T47D (cell line): ENCODE data around the gene FAM118B.
A peak's percentile ranks its signal among the peaks of the same experiment; 100 is the strongest.

ENCODE experiments used
- DNase-seq, 2 experiments: peaks; one replicate each; pipeline versions ENCODE4 v3.0.0 to v3.0.0-alpha.2; 2011 to 2012; ENCODE audit warnings: low read depth in 1 of 2, low spot score in 1 of 2
- JUND ChIP-seq: IDR thresholded peaks from 2 replicates; pipeline ENCODE4 v1.6.1; 2012; ENCODE audit warnings: low read depth
- in situ Hi-C: cut with HindIII; loops from 2 replicates; pipeline ENCODE4 v1.10.0; 2016; ENCODE audit warnings: low sequenced_read_pairs, low pct_unique_long_range_greater_than_20kb

FAM118B gene

DNA sequence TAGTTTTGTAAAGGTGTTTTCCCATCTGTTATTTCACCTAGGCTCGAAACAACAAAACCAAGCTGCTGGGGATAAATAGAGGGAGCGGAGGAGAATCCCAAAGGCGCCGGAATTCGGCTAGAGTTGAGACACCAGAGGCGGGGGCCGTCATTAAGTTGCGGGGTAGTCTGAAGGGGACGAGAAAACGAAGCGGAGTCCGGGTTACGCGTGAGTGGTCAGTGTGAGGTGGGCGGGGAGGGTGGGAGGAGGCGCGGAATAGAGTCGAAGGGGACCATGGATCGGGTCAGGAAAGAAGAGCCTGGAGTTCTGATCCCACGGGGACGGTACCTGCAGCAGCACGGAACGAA is 56.8 kb downstream of the FAM118B start:
- in situ Hi-C loops = no loop called here
- DNase-seq = peak in 1 of 2 experiments; percentile 45
- TF ChIP-seq JUND = no peak

DNA sequence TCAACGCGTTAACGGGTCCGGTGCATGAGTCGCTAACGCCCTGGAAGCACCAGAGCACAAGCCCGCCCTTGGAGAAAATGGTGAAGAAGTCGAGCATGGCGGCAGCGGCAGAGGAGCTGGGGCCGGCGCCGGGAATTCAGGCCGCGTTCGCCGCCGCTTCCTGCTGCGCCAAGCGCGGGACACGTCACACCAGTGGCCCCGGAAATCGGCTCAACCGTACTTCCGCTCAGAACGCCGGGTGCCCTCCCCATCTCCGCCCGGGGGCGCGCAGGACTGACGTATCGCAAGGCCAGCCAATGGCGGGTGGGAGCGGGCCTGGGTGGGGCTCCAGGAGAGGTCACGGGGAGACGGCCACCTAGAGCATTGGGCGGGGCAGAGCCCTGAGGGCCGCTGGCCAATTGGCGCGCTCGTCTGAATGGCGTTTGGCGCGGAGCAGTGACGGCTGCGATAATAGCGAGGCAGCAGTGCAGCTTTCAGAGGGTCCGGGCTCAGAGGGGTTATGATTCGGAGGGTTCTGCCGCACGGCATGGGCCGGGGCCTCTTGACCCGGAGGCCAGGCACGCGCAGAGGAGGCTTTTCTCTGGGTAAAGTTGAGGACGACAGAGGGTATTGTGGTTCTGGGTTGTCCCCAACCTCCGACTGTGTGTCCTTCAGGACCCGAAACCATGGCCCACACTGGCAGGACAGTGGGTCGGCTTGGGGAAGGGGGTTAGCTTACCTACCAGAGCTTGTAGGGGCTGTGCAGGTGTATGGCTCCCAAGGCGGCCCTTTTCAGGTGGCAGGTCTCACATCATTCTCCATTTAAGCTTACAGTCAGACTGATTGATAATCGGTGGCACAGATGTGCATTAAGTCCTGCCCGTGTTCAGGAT is 57.4 kb downstream of the FAM118B start, which contains the start of the genes FOXRED1 and SRPRA:
Gene FOXRED1 (plus strand): TSS at position 447 of the 872 bp plus-strand sequence. CDS start 53 bp downstream, at position 500.
Gene SRPRA (minus strand): TSS at position 188 of the 872 bp plus-strand sequence. CDS start 91 bp downstream, at position 97.
- no peak for TF ChIP-seq JUND
- peak; percentile 100 for DNase-seq
- in situ Hi-C loops = no loop called here

DNA sequence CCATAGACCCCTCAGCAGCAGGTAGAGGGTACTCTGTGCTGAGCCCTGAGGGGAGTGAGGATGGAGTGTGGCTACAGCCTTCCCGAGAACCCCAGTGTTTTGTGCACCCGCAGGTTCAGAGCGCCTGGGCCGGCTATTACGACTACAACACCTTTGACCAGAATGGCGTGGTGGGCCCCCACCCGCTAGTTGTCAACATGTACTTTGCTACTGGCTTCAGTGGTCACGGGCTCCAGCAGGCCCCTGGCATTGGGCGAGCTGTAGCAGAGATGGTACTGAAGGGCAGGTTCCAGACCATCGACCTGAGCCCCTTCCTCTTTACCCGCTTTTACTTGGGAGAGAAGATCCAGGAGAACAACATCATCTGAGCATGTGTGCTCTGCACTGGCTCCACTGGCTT is 65.7 kb downstream of the FAM118B start:
- in situ Hi-C loops = no loop called here
- DNase-seq = no peak
- TF ChIP-seq JUND = no peak

DNA sequence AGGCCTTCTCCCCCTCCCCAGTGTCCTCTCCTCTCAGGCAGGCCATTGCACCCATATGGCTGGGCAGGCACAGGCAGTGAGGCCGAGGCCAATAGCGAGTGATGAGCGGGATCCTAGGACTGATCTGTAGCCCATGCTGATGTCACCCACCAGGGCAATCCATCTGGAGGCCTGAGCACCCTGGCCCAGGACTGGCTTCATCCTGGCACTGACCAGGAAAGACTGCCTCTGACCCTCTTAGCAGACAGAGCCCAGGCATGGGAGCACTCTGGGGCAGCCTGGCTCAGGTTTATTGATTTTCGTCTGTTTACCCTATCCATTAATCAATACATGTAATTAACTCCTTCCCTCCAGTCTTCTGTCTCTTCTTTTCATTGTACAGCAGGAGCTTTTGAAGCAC is 66.2 kb downstream of the FAM118B start:
- DNase-seq = no peak
- in situ Hi-C loops = no loop called here
- TF ChIP-seq JUND = no peak

DNA sequence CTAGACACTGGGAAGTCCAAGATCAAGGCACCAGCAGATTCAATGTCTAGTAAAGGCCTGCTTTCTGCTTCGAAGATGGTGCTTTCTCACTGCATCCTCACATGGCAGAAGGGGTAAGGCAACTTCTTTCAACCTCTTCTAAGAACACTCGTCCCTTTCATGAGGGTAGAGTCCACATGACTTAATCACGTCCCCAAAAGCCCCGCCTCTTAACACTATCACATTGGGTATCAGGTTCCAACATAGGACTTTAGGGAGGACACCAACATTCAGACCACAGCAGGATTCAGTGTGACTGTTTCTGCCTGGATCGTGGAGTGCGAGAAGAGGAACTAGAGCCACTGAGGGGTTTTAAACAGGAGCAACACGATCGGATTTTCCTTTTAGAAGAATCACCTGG is 67.6 kb downstream of the FAM118B start:
- no peak for DNase-seq
- TF ChIP-seq JUND = no peak
- in situ Hi-C loops = no loop called here

DNA sequence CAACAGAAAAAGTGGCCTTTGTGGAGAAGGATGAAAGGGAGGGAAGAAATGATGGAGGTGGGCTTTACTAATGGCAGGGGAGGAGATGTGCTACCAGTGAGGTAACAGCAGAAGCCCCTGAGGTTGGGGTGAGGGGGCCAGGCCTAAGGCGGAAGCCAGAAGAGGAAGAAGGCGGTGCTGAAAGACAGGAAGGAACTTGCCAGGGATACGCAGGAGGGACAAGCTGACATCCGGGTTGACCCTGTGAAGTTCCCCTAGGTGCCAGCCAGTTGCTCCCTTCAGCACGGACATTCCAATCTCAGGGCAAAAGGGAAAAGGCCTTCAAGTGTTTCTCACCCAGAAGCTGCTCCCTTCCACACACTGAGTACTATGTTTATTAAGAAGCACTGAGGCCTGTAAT is 69.0 kb downstream of the FAM118B start:
- DNase-seq = no peak
- in situ Hi-C loops = no loop called here
- TF ChIP-seq JUND = no peak

DNA sequence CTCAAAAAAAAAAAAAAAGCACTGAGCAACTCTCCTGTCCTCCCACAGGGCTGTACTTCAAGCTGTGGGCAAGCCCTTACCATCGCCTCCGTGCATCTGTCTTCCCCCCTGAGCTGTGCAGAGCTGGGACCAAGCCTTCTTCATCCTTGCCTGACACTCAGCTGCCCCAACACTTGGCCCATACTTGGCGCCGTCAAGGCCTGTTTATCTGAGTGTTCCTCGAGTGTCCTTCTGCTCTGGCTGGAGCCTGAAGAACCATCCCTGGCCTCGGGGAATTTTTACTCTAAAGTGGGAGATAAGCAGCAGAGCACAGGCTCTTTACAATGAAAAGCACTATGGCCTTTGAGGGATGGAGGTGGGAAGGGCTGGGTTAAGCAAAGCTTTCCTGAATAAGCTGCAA is 69.7 kb downstream of the FAM118B start:
- no peak for DNase-seq
- in situ Hi-C loops = no loop called here
- no peak for TF ChIP-seq JUND

DNA sequence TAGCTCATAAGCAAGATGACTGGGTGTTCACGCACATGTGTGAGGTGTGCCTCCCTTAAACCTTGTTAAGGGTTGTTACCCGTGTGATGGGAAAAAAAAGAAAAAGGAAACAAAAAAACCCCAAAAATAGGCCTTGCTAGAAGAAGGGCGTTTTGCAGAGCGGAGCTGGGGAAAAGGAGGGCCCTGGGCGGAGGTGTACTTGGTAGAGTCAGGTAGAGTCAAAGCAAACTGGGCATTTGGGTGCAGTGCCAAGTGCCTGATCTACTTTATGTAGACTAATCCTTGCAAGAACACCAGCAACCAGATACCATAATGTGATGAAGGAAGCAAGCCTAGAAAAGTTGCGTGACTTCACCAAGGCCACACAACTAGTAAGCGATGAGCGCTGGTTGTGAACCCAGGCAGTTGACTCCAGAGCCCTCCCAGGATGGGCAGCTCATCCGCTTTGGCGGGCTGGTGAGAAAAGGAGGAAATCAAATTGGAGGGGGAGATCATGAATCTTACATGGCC is 70.1 kb downstream of the FAM118B start:
- no peak for DNase-seq
- TF ChIP-seq JUND = no peak
- in situ Hi-C loops = no loop called here

DNA sequence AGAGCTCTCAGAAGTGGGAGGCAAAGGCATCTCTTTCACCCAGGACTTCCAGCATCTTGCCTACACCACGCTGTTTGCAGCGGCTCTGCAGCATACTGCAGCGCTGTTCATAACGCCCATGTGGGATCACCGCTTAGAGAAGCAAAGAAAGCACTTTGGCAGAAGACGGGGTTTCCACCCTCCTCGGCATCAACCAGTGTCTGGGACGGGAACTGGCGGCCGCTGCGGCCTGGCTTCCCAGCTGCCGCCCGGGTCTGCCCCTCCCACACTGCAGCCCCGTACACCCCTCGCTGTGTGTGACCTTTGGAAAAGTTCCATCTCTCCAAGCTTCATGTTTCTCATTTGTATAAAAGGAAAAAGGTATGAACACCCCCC is 70.8 kb downstream of the FAM118B start:
- peak; percentile 43 to 45 for DNase-seq
- no peak for TF ChIP-seq JUND
- in situ Hi-C loops = no loop called here

DNA sequence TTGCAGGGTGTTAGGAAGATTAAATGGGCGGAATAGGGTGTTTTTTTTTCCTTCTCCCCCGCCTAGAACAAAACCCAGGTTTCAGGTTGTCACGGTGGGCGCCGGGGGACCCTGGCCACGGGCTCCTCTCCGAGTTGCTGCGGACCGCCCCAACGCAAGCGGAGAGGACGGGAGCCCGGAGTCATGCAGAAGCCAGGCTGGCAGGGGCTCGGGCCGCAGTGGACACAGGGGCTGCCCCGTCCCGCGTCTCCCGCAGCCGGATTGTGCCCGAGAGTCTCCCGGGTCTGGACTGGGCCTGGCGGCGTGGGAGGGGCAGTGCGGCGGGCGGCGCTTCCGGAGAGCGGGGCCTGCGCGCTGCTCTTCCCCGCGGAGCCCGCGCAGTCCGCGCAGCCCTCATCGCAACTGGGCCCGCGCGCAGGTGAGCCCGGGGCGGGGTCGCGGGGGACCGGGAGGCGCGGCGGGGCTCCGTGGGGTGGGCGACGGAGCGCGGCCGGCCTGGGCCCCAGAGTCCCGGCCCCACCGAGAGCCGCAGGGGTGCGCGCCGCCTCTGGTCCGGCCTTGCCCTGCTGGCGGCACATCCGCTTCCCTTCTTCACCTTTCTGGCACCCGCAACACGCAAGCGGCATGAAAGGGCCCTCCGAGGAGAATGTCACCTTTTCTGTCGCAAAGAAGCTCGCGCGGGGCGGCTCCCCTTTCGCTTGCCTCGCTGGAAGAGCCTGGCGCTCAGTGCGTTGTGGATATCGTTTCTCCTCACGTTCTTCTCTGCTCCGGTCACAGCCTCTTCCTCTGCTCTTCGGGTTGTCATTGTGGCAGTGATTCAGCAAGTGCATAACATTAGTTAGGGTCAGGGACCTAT is 71.4 kb downstream of the FAM118B start, which contains the start of gene TIRAP:
Gene TIRAP (plus strand): TSS at position 358 of the 856 bp plus-strand sequence. CDS start 7,802 bp downstream, outside the sequence.
- no peak for TF ChIP-seq JUND
- peak; percentile 81 to 92 for DNase-seq
- in situ Hi-C loops = no loop called here

DNA sequence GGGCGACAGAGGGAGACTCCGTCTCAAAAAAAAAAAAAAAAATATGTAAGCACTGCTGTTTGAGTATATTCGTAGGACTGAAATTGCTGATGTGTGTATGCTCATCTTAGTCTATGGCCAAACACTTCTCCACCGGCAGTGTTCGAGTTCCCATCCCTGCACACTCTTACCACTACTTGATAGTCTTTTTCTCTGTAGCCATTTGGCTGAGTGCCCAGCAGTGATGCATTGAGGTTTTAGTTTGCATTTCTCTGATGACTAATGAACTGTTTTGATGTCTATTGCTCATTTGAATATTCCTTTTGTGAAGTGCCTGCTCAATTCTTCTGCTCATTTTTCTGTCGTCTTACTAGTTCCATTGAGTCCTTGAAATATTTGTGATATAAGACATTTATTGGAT is 73.2 kb downstream of the FAM118B start:
- TF ChIP-seq JUND = no peak
- in situ Hi-C loops = no loop called here
- DNase-seq = peak in 1 of 2 experiments; percentile 60

DNA sequence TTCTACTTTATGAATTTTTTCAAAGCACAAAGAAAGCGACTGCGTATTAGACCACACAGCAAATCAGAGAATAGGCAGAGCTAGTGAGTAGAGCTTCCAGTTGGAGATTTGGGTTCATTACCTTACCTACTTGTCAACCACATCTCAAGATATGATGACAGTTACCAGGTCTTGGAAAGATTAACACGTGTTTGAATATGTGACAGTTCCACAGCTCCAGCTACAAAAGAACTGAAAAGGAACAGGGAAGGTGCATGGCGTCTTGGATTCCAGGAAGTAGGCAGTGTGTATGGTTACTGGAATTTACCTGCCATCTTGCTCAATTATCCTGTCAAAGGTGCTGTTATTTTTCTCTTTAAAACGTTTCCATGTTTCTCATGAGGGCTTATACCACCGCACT is 76.7 kb downstream of the FAM118B start:
- no peak for DNase-seq
- no peak for TF ChIP-seq JUND
- in situ Hi-C loops = no loop called here

DNA sequence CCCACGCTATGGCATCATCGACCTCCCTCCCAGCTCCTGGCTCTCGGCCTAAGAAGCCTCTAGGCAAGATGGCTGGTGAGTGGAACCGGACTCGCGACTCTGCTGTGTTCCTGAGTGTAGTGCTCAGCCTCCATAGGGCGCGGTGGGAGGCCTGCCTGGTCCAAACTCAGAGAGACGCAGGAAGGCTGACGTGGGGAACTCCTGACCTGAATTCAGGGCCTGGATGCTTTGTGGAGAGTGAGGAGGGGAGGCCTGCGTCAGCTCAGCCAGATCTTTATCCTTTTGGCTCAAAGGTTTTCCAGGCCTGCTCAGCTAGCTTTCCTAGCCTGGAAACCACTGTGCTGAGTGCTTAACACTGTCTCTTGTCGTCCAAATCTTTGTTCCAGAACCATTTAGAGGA is 79.3 kb downstream of the FAM118B start:
- in situ Hi-C loops = no loop called here
- no peak for TF ChIP-seq JUND
- no peak for DNase-seq
